Measurements from ENCODE around the gene LRIG2.

DNA sequence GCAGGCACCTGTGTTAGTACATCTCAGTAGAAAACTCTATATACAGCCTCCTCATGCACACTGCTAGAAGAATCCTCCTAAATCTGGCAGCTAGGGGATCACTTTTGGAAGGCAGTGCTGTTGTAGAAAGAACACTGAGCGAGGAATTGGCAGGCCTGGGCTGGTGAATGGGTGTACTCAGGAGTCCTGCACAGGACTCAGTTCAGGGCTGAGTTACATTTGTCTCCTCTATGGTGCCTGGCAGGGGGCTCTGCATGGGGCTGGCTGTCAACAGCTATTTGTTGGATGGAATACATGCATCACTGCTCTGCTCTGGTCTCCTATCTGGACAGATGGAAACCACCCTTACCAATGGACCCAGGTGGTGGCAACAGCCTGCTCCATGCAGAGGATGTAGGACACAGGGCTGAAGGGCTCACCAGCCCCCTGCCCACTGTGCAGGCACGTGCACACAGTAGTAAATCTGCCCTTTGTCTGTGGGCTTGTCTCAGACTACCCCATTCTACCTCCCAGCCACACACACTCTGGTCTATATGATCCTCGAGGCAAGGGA is 74.2 kb downstream of the LRIG2 start:
- TF ChIP-seq, protein P1, sequence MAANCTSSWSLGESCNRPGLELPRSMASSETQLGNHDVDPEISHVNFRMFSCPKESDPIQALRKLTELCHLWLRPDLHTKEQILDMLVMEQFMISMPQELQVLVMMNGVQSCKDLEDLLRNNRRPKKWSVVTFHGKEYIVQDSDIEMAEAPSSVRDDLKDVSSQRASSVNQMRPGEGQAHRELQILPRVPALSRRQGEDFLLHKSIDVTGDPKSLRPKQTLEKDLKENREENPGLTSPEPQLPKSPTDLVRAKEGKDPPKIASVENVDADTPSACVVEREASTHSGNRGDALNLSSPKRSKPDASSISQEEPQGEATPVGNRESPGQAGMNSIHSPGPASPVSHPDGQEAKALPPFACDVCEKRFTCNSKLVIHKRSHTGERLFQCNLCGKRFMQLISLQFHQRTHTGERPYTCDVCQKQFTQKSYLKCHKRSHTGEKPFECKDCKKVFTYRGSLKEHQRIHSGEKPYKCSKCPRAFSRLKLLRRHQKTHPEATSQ (tag by site-specific recombination; IDR thresholded peaks at IDR 0.05), result no peak
- TF ChIP-seq, protein P2, sequence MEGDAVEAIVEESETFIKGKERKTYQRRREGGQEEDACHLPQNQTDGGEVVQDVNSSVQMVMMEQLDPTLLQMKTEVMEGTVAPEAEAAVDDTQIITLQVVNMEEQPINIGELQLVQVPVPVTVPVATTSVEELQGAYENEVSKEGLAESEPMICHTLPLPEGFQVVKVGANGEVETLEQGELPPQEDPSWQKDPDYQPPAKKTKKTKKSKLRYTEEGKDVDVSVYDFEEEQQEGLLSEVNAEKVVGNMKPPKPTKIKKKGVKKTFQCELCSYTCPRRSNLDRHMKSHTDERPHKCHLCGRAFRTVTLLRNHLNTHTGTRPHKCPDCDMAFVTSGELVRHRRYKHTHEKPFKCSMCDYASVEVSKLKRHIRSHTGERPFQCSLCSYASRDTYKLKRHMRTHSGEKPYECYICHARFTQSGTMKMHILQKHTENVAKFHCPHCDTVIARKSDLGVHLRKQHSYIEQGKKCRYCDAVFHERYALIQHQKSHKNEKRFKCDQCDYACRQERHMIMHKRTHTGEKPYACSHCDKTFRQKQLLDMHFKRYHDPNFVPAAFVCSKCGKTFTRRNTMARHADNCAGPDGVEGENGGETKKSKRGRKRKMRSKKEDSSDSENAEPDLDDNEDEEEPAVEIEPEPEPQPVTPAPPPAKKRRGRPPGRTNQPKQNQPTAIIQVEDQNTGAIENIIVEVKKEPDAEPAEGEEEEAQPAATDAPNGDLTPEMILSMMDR (tag by site-specific recombination; IDR thresholded peaks at IDR 0.05), result no peak
- TF ChIP-seq, protein P3, sequence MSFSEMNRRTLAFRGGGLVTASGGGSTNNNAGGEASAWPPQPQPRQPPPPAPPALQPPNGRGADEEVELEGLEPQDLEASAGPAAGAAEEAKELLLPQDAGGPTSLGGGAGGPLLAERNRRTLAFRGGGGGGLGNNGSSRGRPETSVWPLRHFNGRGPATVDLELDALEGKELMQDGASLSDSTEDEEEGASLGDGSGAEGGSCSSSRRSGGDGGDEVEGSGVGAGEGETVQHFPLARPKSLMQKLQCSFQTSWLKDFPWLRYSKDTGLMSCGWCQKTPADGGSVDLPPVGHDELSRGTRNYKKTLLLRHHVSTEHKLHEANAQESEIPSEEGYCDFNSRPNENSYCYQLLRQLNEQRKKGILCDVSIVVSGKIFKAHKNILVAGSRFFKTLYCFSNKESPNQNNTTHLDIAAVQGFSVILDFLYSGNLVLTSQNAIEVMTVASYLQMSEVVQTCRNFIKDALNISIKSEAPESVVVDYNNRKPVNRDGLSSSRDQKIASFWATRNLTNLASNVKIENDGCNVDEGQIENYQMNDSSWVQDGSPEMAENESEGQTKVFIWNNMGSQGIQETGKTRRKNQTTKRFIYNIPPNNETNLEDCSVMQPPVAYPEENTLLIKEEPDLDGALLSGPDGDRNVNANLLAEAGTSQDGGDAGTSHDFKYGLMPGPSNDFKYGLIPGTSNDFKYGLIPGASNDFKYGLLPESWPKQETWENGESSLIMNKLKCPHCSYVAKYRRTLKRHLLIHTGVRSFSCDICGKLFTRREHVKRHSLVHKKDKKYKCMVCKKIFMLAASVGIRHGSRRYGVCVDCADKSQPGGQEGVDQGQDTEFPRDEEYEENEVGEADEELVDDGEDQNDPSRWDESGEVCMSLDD (tag by site-specific recombination; IDR thresholded peaks at IDR 0.05), result no peak
- TF ChIP-seq ZNF473 (tag by site-specific recombination; IDR thresholded peaks at IDR 0.05) (no peak), ZNF350 (tag by site-specific recombination; IDR thresholded peaks at IDR 0.05) (no peak)

Data from HEK293 (cell line).